WTC11 (cell line): ENCODE results near the gene ATP4A. TPM values are rescaled to one million over a fixed set of nuclear protein-coding genes. Genes with fewer than 3 reads are reported as not detected.

Experiments used
- ATAC-seq: fragments of 200-7000 bp; cut with Tn5 transposase; 2 replicates; pipeline ENCODE4 v1.10.0; 2021; ENCODE audit warnings: mild to moderate bottlenecking, moderate library complexity
- CTCF ChIA-PET: fragments of 300-600 bp; sonication (Branson Sonifier 250); formaldehyde crosslinking; loops from one replicate; lab custom pipeline; 2021; ENCODE audit warnings: antibody characterized with exemption; lab: Charles Lee
- POLR2A ChIA-PET: fragments of 350-600 bp; sonication (Branson Sonifier 250); formaldehyde crosslinking; loops from one replicate; lab custom pipeline; 2021; ENCODE audit warnings: antibody characterized with exemption; lab: Charles Lee
- DNase-seq: peaks from one replicate; pipeline ENCODE4 v3.0.0; 2021; ENCODE audit warnings: low spot score
- H3K27ac Mint-ChIP-seq: 2 replicates; pipeline ENCODE4 v1.8.0; 2021; ENCODE audit warnings: mixed read lengths
- H3K27me3 Mint-ChIP-seq: 2 replicates; pipeline ENCODE4 v1.8.0; 2021; ENCODE audit warnings: low read depth, mild to moderate bottlenecking, moderate library complexity, mixed read lengths
- H3K36me3 Mint-ChIP-seq: 2 replicates; pipeline ENCODE4 v1.8.0; 2021; ENCODE audit warnings: mixed read lengths
- H3K4me1 Mint-ChIP-seq: 2 replicates; pipeline ENCODE4 v1.8.0; 2022; ENCODE audit warnings: mixed read lengths
- H3K4me3 Mint-ChIP-seq: 2 replicates; pipeline ENCODE4 v1.8.0; 2021; ENCODE audit warnings: mild to moderate bottlenecking, moderate library complexity, mixed read lengths
- H3K9me3 Mint-ChIP-seq: 2 replicates; pipeline ENCODE4 v1.8.0; 2021; ENCODE audit warnings: mixed read lengths
- ATF2 ChIP-seq: sonication (generic); formaldehyde crosslinking; IDR thresholded peaks from 2 replicates; pipeline ENCODE4 v1.8.1; 2022; ENCODE audit warnings: low read depth, missing genetic modification reagents, borderline replicate concordance
- ATF6 ChIP-seq: sonication (generic); formaldehyde crosslinking; IDR thresholded peaks from 2 replicates; pipeline ENCODE4 v1.8.1; 2023; ENCODE audit warnings: mild to moderate bottlenecking, missing genetic modification reagents
- CBFB ChIP-seq: sonication (generic); formaldehyde crosslinking; IDR thresholded peaks from 2 replicates; pipeline ENCODE4 v1.8.1; 2022; ENCODE audit warnings: mild to moderate bottlenecking, low read depth, missing genetic modification reagents
- CTCF ChIP-seq: fragments of 200-600 bp; IDR thresholded peaks from 2 replicates; pipeline ENCODE4 v1.8.0; 2022; ENCODE audit warnings: antibody characterized with exemption
- ELF4 ChIP-seq: sonication (generic); formaldehyde crosslinking; IDR thresholded peaks from 2 replicates; pipeline ENCODE4 v1.8.1; 2022; ENCODE audit warnings: low read depth, mild to moderate bottlenecking, moderate library complexity, missing genetic modification reagents
- ESRRA ChIP-seq: sonication (generic); formaldehyde crosslinking; IDR thresholded peaks from 2 replicates; pipeline ENCODE4 v1.8.1; 2022; ENCODE audit warnings: mild to moderate bottlenecking, missing genetic modification reagents, borderline replicate concordance
- FOXP1 ChIP-seq: sonication (generic); formaldehyde crosslinking; IDR thresholded peaks from 2 replicates; pipeline ENCODE4 v1.8.0; 2022; ENCODE audit warnings: missing genetic modification reagents, mild to moderate bottlenecking, moderate library complexity, borderline replicate concordance
- GABPB1 ChIP-seq: sonication (generic); formaldehyde crosslinking; IDR thresholded peaks from 2 replicates; pipeline ENCODE4 v1.8.1; 2023; ENCODE audit warnings: mild to moderate bottlenecking, missing genetic modification reagents
- GRHL2 ChIP-seq: fragments of 250-450 bp; sonication (Bioruptor Pico); IDR thresholded peaks from 2 replicates; pipeline ENCODE4 v1.8.0; 2022; ENCODE audit warnings: mild to moderate bottlenecking, moderate library complexity; ENCODE audit not compliant: insufficient replicate concordance, severe bottlenecking
- IRF1 ChIP-seq: sonication (generic); formaldehyde crosslinking; IDR thresholded peaks from 2 replicates; pipeline ENCODE4 v1.8.0; 2023; ENCODE audit warnings: missing genetic modification reagents
- MAX ChIP-seq: sonication (generic); formaldehyde crosslinking; IDR thresholded peaks from 2 replicates; pipeline ENCODE4 v1.8.0; 2022; ENCODE audit warnings: mild to moderate bottlenecking, missing genetic modification reagents
- NFATC4 ChIP-seq: fragments of 250-450 bp; sonication (Bioruptor Pico); IDR thresholded peaks from 2 replicates; pipeline ENCODE4 v1.9.0; 2021; ENCODE audit warnings: mild to moderate bottlenecking
- NFE2L1 ChIP-seq: sonication (generic); formaldehyde crosslinking; IDR thresholded peaks from 2 replicates; pipeline ENCODE4 v1.8.1; 2023; ENCODE audit warnings: missing genetic modification reagents
- NFYB ChIP-seq: sonication (generic); formaldehyde crosslinking; conservative IDR thresholded peaks from 2 replicates; pipeline ENCODE4 v1.8.0; 2022; ENCODE audit warnings: low read depth, missing genetic modification reagents
- NR1H2 ChIP-seq: sonication (generic); formaldehyde crosslinking; IDR thresholded peaks from 2 replicates; pipeline ENCODE4 v1.9.0; 2021; ENCODE audit warnings: mild to moderate bottlenecking, moderate library complexity, missing genetic modification reagents
- PRRX2 ChIP-seq: fragments of 250-450 bp; sonication (Bioruptor Pico); IDR thresholded peaks from 2 replicates; pipeline ENCODE4 v1.8.0; 2021; ENCODE audit warnings: mild to moderate bottlenecking
- SOX15 ChIP-seq: fragments of 250-450 bp; sonication (Bioruptor Pico); IDR thresholded peaks from 2 replicates; pipeline ENCODE4 v1.9.0; 2021; ENCODE audit warnings: mild to moderate bottlenecking
- TEAD1 ChIP-seq: sonication (generic); formaldehyde crosslinking; IDR thresholded peaks from 2 replicates; pipeline ENCODE4 v1.8.0; 2022; ENCODE audit warnings: mild to moderate bottlenecking, missing genetic modification reagents
- TEAD4 ChIP-seq: sonication (generic); formaldehyde crosslinking; IDR thresholded peaks from 2 replicates; pipeline ENCODE4 v1.8.0; 2022; ENCODE audit warnings: mild to moderate bottlenecking, missing genetic modification reagents
- ZNF425 ChIP-seq: fragments of 250-450 bp; sonication (Bioruptor Pico); conservative IDR thresholded peaks from 2 replicates; pipeline ENCODE4 v1.9.0; 2021; ENCODE audit warnings: mild to moderate bottlenecking
- ZNF532 ChIP-seq: fragments of 250-450 bp; sonication (Bioruptor Pico); IDR thresholded peaks from 2 replicates; pipeline ENCODE4 v1.9.0; 2021; ENCODE audit warnings: mild to moderate bottlenecking, borderline replicate concordance
- ZSCAN18 ChIP-seq: fragments of 250-450 bp; sonication (Bioruptor Pico); IDR thresholded peaks from 2 replicates; pipeline ENCODE4 v2.1.2; 2022; ENCODE audit warnings: mild to moderate bottlenecking, moderate library complexity
- total RNA-seq: library from RNA; stranded (reverse); gene quantifications from 3 replicates; pipeline ENCODE4 v1.2.3, GENCODE V29; 2021

ATP4A gene
- total RNA-seq, 1 experiment from 2014 or later = 0.59 TPM

GRCh38 chr19:35608251-35608650 lies 44.8 kb upstream of the ATP4A start:
- no peak for ATAC-seq
- H3K27me3 Mint-ChIP-seq = peaks cover 40% of the 10 kb centered on the region
- DNase-seq = no peak
- peaks cover 15% of the 10 kb centered on the region for H3K36me3 Mint-ChIP-seq
- H3K27ac Mint-ChIP-seq = no peak overlapping the region
- H3K9me3 Mint-ChIP-seq = peaks cover 26% of the 10 kb centered on the region
- POLR2A ChIA-PET = no interaction called here
- no peak for TF ChIP-seq TEAD1 (CRISPR knock-in tag)
- TF ChIP-seq TEAD4 = no peak
- TF ChIP-seq GRHL2 (CRISPR knock-in tag) = no peak
- no peak for TF ChIP-seq CTCF
- no peak for TF ChIP-seq IRF1 (CRISPR knock-in tag)
- TF ChIP-seq NR1H2 = no peak
- TF ChIP-seq SOX15 = no peak
- no peak for TF ChIP-seq FOXP1
- no peak for TF ChIP-seq CBFB
- TF ChIP-seq MAX (CRISPR knock-in tag) = no peak
- TF ChIP-seq GABPB1 (CRISPR knock-in tag) = no peak
- TF ChIP-seq ATF6 (CRISPR knock-in tag) = no peak
- no peak for TF ChIP-seq PRRX2 (CRISPR knock-in tag)
- no peak for TF ChIP-seq NFYB (CRISPR knock-in tag)
- TF ChIP-seq ZNF532 (CRISPR knock-in tag) = no peak
- H3K4me1 Mint-ChIP-seq = peaks cover 3% of the 10 kb centered on the region; the same call in 1 of the 2 replicates
- CTCF ChIA-PET = no interaction called here
- no peak overlapping the region for H3K4me3 Mint-ChIP-seq

GRCh38 chr19:35607661-35608060 lies 44.2 kb upstream of the ATP4A start:
- POLR2A ChIA-PET = no interaction called here
- CTCF ChIA-PET = no interaction called here
- H3K27ac Mint-ChIP-seq = no peak overlapping the region
- TF ChIP-seq FOXP1 (no peak), TEAD1 (CRISPR knock-in tag) (no peak), GRHL2 (CRISPR knock-in tag) (no peak), NR1H2 (no peak), ZNF425 (CRISPR knock-in tag) (no peak), NFE2L1 (no peak), NFATC4 (CRISPR knock-in tag) (no peak), ELF4 (no peak), ESRRA (CRISPR knock-in tag) (no peak), ATF2 (no peak), ZSCAN18 (no peak)

More at GRCh38 chr19:35607661-35608060, 44.2 kb upstream of the ATP4A start:
- peaks cover 26% of the 10 kb centered on the region for H3K9me3 Mint-ChIP-seq
- peaks cover 3% of the 10 kb centered on the region; the same call in 1 of the 2 replicates for H3K4me1 Mint-ChIP-seq
- DNase-seq = no peak
- peaks cover 15% of the 10 kb centered on the region for H3K36me3 Mint-ChIP-seq
- ATAC-seq = no peak
- peaks cover 41% of the 10 kb centered on the region for H3K27me3 Mint-ChIP-seq
- no peak overlapping the region for H3K4me3 Mint-ChIP-seq
